Adrenal gland (tissue), 5 donors: ENCODE results near the gene RASIP1.

Experiments used
- CTCF ChIP-seq, 6 experiments: fragments of 450-650 bp in 4 of 6; fragments of 200-600 bp in 2 of 6; sonication (generic) in 1 of 6; IDR thresholded peaks; 1 replicate in 5 of 6; 2 replicates in 1 of 6; pipeline versions ENCODE4 v1.5.1 to v1.8.0; 2016 to 2021; ENCODE audit warnings: antibody characterized with exemption in 6 of 6, mild to moderate bottlenecking in 2 of 6, moderate library complexity in 1 of 6
- POLR2A ChIP-seq, 2 donors: fragments of 450-650 bp; IDR thresholded peaks; one replicate each; pipeline ENCODE4 v1.6.1; 2017; ENCODE audit warnings: antibody characterized with exemption in 2 of 2, mild to moderate bottlenecking in 2 of 2, moderate library complexity in 1 of 2
- donor health status: DM: no; HTN: no; CAD: no.

- TF ChIP-seq CTCF (IDR thresholded peaks at IDR 0.05) (no peak), POLR2A (IDR thresholded peaks at IDR 0.05) (no peak)
These were observed 57.1 kb downstream of the RASIP1 start for GRCh38 chr19:48683349-48683748.
